ENCODE results near the gene GSTP1. TPM values are rescaled to one million over a fixed set of nuclear protein-coding genes. Genes with fewer than 3 reads are reported as not detected.
"Not testable (repeated sequence)": the region's sequence is repeated elsewhere in the genome, so short reads cannot be mapped to it uniquely, and the experiment has no call there.

The GSTP1 gene
- total RNA-seq, 2 donors from 2014 or later: 543 to 842 TPM

GRCh38 chr11:67556244-67556643, 27.4 kb upstream of the GSTP1 start:
- Histone ChIP-seq H3K27ac (no peak overlapping the region), H3K9me3 (no peaks in the 10 kb centered on the region), H3K4me1 (peaks cover 5% of the 10 kb centered on the region), H3K9ac (ENCODE audit: low read depth in 2 of 2, low read length in 2 of 2) (no peak overlapping the region), H3K36me3 (no peaks in the 10 kb centered on the region), H3K4me3 (no peak overlapping the region), H3K27me3 (no peaks in the 10 kb centered on the region)
- intact Hi-C loops (cut with DNase I): no loop called here
- TF ChIP-seq CTCF (IDR thresholded peaks at IDR 0.05): no peak
- DNase-seq: no peak

- no peak for TF ChIP-seq CTCF (IDR thresholded peaks at IDR 0.05)
These were observed 25.4 kb upstream of the GSTP1 start for GRCh38 chr11:67558084-67558772.

GRCh38 chr11:67561971-67562619, 21.5 kb upstream of the GSTP1 start:
- H3K4me3 ChIP-seq: no peak overlapping the region
- intact Hi-C loops (cut with DNase I): no loop called here
- TF ChIP-seq CTCF (IDR thresholded peaks at IDR 0.05): no peak
- no peak overlapping the region for H3K9ac ChIP-seq (ENCODE audit: low read depth in 2 of 2, low read length in 2 of 2)
- H3K27ac ChIP-seq: no peak overlapping the region
- peaks cover 5% of the 10 kb centered on the region for H3K4me1 ChIP-seq
- H3K9me3 ChIP-seq: no peaks in the 10 kb centered on the region
- no peaks in the 10 kb centered on the region for H3K36me3 ChIP-seq
- DNase-seq: no peak
- H3K27me3 ChIP-seq: no peaks in the 10 kb centered on the region

More at GRCh38 chr11:67558084-67558772, 25.4 kb upstream of the GSTP1 start:
- no peaks in the 10 kb centered on the region for H3K36me3 ChIP-seq
- no peaks in the 10 kb centered on the region for H3K9me3 ChIP-seq
- H3K9ac ChIP-seq (ENCODE audit: low read depth in 2 of 2, low read length in 2 of 2): peak overlapping the region in 1 of 2 donors; percentile 78
- peaks cover 5% of the 10 kb centered on the region for H3K4me1 ChIP-seq
- H3K27me3 ChIP-seq: no peaks in the 10 kb centered on the region
- intact Hi-C loops (cut with DNase I): no loop called here
- H3K27ac ChIP-seq: peak overlapping the region; percentile 60
- DNase-seq: peak; percentile 80
- no peak overlapping the region for H3K4me3 ChIP-seq

- H3K4me1 ChIP-seq: peaks cover 5% of the 10 kb centered on the region
- H3K9me3 ChIP-seq: no peaks in the 10 kb centered on the region
- no peaks in the 10 kb centered on the region for H3K36me3 ChIP-seq
- H3K9ac ChIP-seq (ENCODE audit: low read depth in 2 of 2, low read length in 2 of 2): no peak overlapping the region
- DNase-seq: no peak
- no peak overlapping the region for H3K27ac ChIP-seq
- no peak for TF ChIP-seq CTCF (IDR thresholded peaks at IDR 0.05)
- H3K27me3 ChIP-seq: no peaks in the 10 kb centered on the region
- no peak overlapping the region for H3K4me3 ChIP-seq
- intact Hi-C loops (cut with DNase I): no loop called here
These were observed 20.5 kb upstream of the GSTP1 start for GRCh38 chr11:67562963-67563704.

- H3K4me1 ChIP-seq; H3K36me3 ChIP-seq; intact Hi-C loops (cut with DNase I); H3K27me3 ChIP-seq; H3K9me3 ChIP-seq; H3K27ac ChIP-seq; H3K9ac ChIP-seq (ENCODE audit: low read depth in 2 of 2, low read length in 2 of 2); H3K4me3 ChIP-seq: not testable (repeated sequence)
- DNase-seq: peak; percentile 79
These were observed 19.9 kb upstream of the GSTP1 start for GRCh38 chr11:67563705-67564114.

All from colonic mucosa (tissue), 4 donors.